Bronchial epithelial cell (primary cell): Measurements from ENCODE around the gene UGT1A6. TPM values are rescaled to one million over a fixed set of nuclear protein-coding genes. Genes with fewer than 3 reads are reported as not detected.

Experiments
- DNase-seq: peaks from one replicate; pipeline ENCODE4 v3.0.0-alpha.2; 2010; ENCODE audit warnings: low read depth
- FAIRE-seq: peaks from 2 replicates; lab custom pipeline; 2011; peaks lifted over from hg19 to GRCh38; lab: Jason Lieb, UNC
- H3K27me3 ChIP-seq: 2 replicates; pipeline ENCODE4 v1.5.1; 2011; ENCODE audit warnings: low read length; ENCODE audit not compliant: control insufficient read depth, insufficient read depth
- H3K36me3 ChIP-seq: 2 replicates; pipeline ENCODE4 v1.5.1; 2011; ENCODE audit warnings: low read length; ENCODE audit not compliant: control insufficient read depth, insufficient read depth
- H3K4me3 ChIP-seq: 2 replicates; pipeline ENCODE4 v1.5.1; 2011; ENCODE audit warnings: mild to moderate bottlenecking, low read depth, low read length, control low read depth
- total RNA-seq: library from RNA; depleted of rRNA; stranded (reverse); fragments of >200 nt; gene quantifications from 2 replicates; pipeline ENCODE4 v1.2.1, GENCODE V29; 2014
- TF ChIP-seq, protein P1 (sequence below): IDR thresholded peaks from 2 replicates; pipeline ENCODE4 v1.5.1; 2011; ENCODE audit warnings: mild to moderate bottlenecking, moderate library complexity, low read length, control low read depth, inconsistent platforms; ENCODE audit not compliant: insufficient read depth, severe bottlenecking

UGT1A6 gene
- total RNA-seq, 1 donor from 2014 or later: 12.9 TPM

DNA sequence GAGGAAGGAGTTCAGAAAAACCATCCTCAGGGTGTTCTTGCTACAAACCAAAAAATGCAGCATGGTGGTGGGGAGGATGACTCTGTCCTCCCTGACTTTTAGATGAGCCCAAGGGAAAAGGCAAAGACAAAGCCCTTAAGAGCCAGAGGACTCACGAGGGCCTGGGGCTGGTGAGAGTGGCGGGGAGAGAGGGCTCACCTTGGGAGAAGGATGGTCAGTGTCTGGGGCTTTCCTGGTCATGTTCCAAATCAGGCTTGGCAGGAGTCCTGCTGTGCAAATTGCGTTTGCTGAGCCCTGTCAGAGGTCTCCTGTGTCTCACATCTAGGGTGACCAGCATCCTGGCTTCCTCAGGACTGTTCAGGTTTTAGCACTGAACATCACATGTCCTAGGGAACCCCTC is 72.1 kb downstream of the UGT1A6 start:
- peak; percentile 18 for FAIRE-seq
- DNase-seq: no peak
- Histone ChIP-seq H3K36me3 (peaks cover 6% of the 10 kb centered on the region), H3K4me3 (no peak overlapping the region), H3K27me3 (no peaks in the 10 kb centered on the region)
- TF ChIP-seq, protein P1, sequence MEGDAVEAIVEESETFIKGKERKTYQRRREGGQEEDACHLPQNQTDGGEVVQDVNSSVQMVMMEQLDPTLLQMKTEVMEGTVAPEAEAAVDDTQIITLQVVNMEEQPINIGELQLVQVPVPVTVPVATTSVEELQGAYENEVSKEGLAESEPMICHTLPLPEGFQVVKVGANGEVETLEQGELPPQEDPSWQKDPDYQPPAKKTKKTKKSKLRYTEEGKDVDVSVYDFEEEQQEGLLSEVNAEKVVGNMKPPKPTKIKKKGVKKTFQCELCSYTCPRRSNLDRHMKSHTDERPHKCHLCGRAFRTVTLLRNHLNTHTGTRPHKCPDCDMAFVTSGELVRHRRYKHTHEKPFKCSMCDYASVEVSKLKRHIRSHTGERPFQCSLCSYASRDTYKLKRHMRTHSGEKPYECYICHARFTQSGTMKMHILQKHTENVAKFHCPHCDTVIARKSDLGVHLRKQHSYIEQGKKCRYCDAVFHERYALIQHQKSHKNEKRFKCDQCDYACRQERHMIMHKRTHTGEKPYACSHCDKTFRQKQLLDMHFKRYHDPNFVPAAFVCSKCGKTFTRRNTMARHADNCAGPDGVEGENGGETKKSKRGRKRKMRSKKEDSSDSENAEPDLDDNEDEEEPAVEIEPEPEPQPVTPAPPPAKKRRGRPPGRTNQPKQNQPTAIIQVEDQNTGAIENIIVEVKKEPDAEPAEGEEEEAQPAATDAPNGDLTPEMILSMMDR: no peak

DNA sequence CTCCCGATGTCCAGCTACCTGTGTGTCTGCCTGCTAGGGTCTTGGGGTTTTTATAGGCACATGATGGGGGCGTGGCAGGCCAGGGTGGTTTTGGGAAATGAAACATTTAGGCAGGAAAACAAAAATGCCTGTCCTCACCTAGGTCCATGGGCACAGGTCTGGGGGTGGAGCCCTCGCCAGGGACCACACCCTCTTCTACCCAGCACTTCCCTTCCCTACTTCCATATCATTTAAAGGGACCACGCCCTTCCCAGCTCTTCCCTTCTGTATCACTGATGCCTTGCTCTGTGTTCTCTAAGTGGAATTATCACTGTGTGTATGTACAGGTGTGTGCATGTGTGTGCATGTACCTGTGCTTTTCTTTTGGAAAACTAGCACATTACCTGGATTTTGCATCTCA is 73.7 kb downstream of the UGT1A6 start:
- DNase-seq: no peak
- TF ChIP-seq, protein P1: no peak
- no peak overlapping the region for H3K4me3 ChIP-seq
- no peak for FAIRE-seq
- peaks cover 7% of the 10 kb centered on the region for H3K36me3 ChIP-seq
- no peaks in the 10 kb centered on the region for H3K27me3 ChIP-seq

DNA sequence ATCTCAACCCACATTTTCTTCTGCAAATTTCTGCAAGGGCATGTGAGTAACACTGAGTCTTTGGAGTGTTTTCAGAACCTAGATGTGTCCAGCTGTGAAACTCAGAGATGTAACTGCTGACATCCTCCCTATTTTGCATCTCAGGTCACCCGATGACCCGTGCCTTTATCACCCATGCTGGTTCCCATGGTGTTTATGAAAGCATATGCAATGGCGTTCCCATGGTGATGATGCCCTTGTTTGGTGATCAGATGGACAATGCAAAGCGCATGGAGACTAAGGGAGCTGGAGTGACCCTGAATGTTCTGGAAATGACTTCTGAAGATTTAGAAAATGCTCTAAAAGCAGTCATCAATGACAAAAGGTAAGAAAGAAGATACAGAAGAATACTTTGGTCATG is 75.4 kb downstream of the UGT1A6 start:
- FAIRE-seq (no peak), DNase-seq (no peak)
- TF ChIP-seq, protein P1: no peak
- H3K36me3 ChIP-seq: peaks cover 7% of the 10 kb centered on the region
- H3K27me3 ChIP-seq: no peaks in the 10 kb centered on the region
- H3K4me3 ChIP-seq: no peak overlapping the region

DNA sequence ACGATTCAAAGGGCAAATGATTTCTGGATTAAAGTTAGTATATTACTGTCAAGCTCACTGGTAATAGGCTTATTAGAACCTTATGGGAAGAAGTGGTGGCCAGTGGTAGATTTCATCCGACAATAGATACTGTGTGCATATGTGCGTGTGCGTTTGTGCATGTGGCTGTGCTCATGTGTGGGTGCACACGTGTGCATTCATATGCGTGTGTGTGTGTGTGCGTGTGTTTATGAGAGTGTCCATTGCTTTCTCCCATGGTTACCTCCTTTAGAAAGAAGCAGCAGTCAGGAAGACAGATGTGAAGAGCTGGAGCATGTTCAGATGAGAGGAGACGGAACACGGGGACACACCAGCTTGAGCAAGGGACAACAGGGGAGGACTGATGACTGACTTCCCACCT is 76.6 kb downstream of the UGT1A6 start:
- no peak overlapping the region for H3K4me3 ChIP-seq
- DNase-seq: no peak
- peak; percentile 66 for FAIRE-seq
- TF ChIP-seq, protein P1: no peak
- peaks cover 7% of the 10 kb centered on the region for H3K36me3 ChIP-seq
- H3K27me3 ChIP-seq: no peaks in the 10 kb centered on the region

DNA sequence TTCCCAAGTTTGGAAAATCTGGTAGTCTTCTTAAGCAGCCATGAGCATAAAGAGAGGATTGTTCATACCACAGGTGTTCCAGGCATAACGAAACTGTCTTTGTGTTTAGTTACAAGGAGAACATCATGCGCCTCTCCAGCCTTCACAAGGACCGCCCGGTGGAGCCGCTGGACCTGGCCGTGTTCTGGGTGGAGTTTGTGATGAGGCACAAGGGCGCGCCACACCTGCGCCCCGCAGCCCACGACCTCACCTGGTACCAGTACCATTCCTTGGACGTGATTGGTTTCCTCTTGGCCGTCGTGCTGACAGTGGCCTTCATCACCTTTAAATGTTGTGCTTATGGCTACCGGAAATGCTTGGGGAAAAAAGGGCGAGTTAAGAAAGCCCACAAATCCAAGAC is 79.5 kb downstream of the UGT1A6 start:
- DNase-seq (no peak), FAIRE-seq (peak; percentile 82)
- Histone ChIP-seq H3K36me3 (peaks cover 3% of the 10 kb centered on the region), H3K4me3 (no peak overlapping the region), H3K27me3 (no peaks in the 10 kb centered on the region)
- TF ChIP-seq, protein P1: no peak

DNA sequence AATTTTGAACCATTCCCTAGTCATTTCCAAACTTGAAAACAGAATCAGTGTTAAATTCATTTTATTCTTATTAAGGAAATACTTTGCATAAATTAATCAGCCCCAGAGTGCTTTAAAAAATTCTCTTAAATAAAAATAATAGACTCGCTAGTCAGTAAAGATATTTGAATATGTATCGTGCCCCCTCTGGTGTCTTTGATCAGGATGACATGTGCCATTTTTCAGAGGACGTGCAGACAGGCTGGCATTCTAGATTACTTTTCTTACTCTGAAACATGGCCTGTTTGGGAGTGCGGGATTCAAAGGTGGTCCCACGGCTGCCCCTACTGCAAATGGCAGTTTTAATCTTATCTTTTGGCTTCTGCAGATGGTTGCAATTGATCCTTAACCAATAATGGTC is 79.9 kb downstream of the UGT1A6 start:
- FAIRE-seq: no peak
- no peak for DNase-seq
- no peak overlapping the region for H3K4me3 ChIP-seq
- no peaks in the 10 kb centered on the region for H3K27me3 ChIP-seq
- peaks cover 3% of the 10 kb centered on the region for H3K36me3 ChIP-seq
- TF ChIP-seq, protein P1: no peak
